GM19328 (cell line): Measurements from ENCODE around the gene LSM2.

Source experiments
- ATAC-seq: cut with Tn5 transposase; IDR thresholded peaks from one replicate; pipeline ENCODE4 v1.9.1; 2021; ENCODE audit warnings: mild to moderate bottlenecking, moderate library complexity; ENCODE audit not compliant: unreplicated experiment

LSM2 gene

GRCh38 chr6:31752739-31753319 is 53.9 kb downstream of the LSM2 start:
- ATAC-seq, result no peak

DNA sequence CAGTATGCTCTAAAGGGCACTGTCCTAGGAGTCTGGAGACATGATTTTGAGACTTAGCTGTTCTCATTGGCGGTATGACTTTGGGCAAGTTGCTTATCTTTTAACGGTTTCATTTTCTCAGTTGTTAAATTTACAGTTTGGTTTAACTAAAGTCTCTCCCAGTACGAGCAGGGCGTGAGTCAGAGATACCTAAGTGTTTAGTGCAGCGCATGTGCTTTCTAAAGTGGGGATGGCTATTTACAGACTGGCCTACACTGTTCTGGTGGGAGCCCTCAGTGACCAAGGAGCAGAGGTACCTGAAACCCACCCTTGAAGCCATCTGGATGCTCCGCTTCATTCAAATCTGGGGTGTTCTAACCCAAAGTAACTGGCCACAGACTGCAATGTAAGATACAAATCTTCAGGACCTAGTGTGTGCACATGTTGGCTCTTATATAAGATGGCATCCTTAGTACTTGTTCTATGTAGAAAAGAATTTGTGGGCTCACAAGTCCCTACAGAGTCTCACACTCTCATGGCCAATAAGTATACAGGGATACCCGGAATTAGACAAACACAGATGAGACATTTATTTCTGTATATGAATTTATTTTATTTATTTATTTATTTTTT is 56.2 kb downstream of the LSM2 start:
- ATAC-seq, result no peak

DNA sequence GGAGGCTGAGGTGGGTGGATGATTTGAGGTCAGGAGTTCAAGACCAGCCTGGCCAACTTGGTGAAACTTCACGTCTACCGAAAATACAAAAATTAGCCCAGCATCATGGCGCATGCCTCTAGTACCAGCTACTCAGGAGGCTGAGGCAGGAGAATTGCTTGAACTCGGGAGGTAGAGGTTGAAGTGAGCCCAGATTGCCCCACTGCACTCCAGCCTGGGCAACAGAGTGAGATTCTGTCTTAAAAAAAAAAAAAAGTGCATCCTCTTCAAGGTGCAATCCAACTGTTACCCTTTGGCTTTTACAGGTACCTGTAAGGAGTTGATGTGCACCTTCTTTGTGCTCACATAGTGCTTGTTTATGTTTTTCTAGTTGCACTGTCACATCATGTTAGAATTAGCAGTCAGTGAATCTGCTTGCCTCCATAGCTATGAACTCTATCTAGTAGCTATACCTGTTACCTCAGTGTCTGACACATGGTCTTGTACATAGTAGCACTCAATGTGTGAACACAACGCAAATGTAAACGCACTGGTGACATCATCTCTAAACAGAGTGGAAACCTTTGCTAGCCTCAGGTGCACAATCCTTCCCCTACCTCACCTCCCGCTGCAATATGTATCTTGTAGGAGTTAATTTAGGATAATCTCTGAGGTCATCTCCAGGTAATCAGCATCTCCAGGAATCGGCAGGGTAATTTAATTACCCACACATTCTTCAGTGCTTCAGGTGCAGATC is 57.3 kb downstream of the LSM2 start:
- ATAC-seq, result no peak
